ENCODE results near the gene HSD17B4.
"Not testable (repeated sequence)": the region's sequence is repeated elsewhere in the genome, so short reads cannot be mapped to it uniquely, and the experiment has no call there.

Gene HSD17B4

DNA sequence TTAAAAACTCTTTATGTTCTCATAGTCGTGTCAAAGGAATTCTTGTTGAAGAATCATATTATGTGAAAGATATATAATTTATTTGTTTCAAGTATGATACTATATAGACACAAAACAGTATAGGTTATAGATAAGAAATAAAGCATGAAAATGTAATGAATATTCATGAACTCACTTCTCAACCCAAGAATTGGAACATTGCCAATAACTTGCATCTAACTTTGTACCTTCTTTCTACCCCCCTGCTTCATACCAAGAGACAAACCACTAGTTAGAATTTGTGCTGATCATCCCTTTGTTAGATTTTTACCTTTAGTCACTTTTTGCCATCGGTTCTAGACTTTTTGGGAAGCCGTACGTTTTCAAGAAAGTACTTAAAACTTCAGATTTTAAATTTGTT, 32.6 kb downstream of the HSD17B4 start:
- no peak for DNase-seq

DNA sequence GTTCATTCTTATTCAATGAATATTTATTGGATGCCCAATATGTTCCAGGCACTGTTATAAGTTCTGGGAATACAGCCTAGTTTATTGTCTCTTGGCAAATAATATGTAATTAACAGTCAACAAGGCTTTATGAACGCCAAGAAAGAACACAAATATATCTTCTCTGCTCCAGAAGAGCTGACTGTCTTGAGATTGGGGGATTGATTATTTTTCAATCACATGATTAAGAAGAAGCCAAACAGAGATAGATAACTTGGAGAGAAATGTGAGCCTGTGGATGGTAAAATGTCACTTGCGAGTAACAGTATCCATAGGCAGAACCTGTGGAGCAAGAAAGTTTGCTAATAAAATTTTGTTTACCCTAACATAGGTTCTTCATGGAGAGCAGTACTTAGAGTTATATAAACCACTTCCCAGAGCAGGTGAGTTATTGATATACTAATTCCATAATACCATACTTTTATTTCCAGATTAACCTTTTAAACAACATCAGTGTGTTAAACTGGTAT, 49.4 kb downstream of the HSD17B4 start:
- no peak for DNase-seq

DNA sequence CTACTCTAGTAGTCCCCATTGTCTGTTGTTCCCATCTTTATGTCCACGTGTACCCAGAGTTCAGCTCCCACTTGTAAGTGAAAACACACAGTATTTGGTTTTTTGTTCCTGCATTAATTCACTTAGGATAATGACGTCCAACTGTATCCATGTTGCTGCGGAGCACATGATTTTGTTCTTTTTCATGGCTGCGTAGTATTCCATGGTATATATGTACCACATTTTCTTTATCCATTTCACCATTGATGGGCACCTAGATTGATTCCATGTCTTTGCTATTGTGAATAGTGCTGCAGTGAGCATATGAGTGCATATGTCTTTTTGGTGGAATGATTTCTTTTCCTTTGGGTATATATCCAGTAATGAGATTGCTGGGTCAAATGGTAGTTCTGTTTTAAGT, 51.6 kb downstream of the HSD17B4 start:
- not testable (repeated sequence) for DNase-seq

- no peak for DNase-seq
These were observed 60.0 kb downstream of the HSD17B4 start for GRCh38 chr5:119512277-119512676.

DNA sequence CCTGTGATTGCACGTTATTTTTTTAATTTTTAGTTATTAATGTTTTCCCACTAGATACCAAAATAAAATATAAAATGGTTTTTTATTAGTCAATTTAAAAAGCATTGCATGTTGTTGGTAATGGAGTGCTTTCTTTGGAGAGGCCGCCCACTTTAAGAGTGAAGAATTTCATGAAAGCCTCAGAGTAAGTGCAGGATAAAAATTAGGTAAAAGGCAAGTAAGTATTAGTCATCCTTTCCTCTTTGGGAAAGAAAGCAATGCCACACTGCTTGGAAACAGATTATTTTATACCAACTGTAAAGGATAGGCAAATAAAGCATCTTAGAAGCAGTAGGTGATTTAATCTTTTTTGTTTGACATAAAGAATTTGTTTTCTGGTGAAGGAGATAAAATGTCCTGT, 62.9 kb downstream of the HSD17B4 start:
- DNase-seq: no peak

- DNase-seq: not testable (repeated sequence)
These were observed 64.8 kb downstream of the HSD17B4 start for GRCh38 chr5:119517115-119517514.

DNA sequence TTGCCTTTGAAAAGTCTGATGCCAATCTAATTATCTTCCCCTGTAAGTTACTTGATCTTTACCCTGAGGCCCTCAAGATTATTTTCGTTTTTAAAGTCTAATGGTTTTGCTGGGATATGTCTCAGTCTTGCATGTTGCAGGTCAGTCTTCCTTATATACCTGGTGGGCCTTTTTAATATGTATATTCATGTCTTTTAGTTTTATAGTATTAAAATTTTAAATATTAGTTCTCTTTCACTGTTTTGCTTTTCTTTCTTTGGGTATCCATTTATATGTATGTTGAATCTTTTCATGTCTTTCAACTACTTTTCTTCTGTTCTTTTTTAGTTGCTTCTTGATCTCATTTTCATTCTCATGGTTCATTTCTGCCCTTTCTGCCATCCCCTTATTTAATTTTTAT, 68.9 kb downstream of the HSD17B4 start:
- no peak for DNase-seq

DNA sequence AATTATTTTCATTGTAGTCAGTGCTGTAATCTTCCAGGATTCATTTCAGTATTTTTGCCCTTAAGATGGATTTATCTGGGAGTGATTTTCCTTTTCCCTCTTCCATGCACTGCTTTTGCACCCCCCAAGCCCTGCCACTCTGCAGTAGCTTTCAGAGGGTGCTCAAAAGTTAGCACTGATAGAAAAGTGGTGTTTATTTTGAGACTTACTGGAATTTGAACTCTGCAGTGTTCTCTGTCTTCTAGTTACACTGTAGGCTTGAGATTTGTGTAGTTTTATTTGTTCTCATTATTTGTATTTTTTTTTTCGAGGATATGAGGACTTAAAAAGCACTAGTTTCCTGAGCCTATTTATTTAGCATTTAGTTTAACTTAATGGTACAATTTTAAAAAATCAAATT, 70.5 kb downstream of the HSD17B4 start:
- no peak for DNase-seq

DNA sequence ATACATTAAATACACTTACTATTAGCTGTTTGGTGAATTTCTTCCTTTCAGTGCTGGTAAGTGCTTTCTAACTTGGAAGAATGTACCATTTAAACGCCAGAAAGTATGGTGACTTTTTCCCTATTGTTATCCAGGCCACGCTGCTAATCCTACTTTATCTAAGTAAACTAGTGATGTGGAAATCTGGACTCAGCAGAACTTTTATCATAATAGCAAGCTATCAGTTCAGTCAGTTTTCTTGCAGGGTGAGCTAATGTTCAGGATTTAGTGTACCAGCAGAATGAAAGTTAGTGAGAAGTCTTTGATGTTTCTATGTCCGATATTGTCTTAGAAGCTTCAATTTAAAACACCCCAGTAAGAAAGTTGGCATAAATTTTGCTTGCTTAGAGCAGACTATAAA, 72.2 kb downstream of the HSD17B4 start:
- no peak for DNase-seq

GRCh38 chr5:119527351-119527750, 75.1 kb downstream of the HSD17B4 start:
- no peak for DNase-seq

GRCh38 chr5:119529811-119530210, 77.5 kb downstream of the HSD17B4 start:
- DNase-seq: no peak

GRCh38 chr5:119532637-119533036, 80.3 kb downstream of the HSD17B4 start:
- no peak for DNase-seq

DNA sequence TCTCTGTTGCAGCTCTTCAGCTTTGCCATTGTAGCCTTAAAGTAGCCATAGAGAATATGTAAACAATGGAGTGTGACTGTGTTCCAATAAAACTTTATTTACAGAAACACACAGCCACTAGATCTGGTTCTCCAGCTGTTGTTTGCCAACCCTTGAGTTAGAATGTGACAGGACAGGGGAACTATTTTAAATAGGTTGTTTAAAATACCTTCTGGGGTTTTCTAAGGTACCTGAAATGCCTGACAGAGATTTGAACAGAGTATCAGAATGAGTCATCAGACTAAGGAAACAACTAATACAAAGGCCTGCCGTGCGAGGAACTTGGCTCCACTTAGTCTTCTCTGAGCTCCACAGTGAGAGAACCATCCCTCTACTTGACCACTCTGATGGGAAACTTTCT, 85.4 kb downstream of the HSD17B4 start:
- no peak for DNase-seq

DNA sequence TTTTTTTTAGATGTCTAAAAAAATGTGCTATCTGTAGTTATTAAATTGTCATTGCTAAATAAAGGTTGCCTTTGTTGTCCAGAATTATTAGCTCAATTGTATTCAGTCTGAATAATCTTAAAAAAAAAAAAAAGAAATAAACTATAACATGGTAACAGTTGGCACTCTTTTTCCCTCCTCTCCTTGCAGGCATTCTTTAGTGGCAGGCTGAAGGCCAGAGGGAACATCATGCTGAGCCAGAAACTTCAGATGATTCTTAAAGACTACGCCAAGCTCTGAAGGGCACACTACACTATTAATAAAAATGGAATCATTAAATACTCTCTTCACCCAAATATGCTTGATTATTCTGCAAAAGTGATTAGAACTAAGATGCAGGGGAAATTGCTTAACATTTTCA, 89.4 kb downstream of the HSD17B4 start:
- DNase-seq: no peak

DNA sequence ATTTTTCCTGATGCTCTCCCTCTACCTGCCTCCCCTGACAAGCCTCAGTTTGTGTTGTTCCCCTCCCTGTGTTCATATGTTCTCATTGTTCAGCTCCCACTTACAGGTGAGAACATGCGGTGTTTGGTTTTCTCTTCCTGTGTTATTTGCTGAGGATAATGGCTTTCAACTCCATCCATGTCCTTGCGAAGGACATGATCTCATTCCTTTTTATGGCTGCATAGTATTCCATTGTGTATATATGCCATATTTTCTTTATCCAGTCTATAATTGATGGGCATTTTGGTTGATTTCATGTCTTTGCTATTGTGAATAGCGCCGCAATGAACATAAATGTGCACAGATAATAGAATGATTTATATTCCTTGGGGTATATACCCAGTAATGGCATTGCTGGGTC, 99.5 kb downstream of the HSD17B4 start:
- no peak for DNase-seq

- DNase-seq: no peak
These were observed 102.3 kb downstream of the HSD17B4 start for GRCh38 chr5:119554597-119554996.

DNA sequence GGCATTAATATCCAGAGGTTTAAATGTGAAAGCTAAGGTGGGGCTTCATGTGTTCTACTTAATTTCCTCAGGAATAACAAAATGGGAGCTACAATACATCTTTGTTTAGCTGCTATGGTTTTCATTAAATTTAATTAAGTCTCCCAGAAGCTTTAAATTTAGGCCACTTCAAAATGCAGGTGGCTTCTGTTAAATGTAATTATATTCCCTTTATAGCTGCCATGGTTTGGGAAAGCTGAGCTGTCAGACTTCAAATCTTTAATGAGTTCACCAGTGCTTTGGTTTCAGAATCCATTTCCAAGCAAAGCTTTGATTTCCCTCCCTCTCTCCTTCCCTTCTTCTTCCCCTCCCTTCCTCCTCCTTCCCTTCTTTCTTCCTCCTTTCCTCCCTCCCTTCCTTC, 118.6 kb downstream of the HSD17B4 start:
- no peak for DNase-seq

- peak; percentile 9 for DNase-seq
These were observed 126.6 kb downstream of the HSD17B4 start for GRCh38 chr5:119578937-119579336.

GRCh38 chr5:119582987-119583386, 130.7 kb downstream of the HSD17B4 start:
- DNase-seq: no peak

DNA sequence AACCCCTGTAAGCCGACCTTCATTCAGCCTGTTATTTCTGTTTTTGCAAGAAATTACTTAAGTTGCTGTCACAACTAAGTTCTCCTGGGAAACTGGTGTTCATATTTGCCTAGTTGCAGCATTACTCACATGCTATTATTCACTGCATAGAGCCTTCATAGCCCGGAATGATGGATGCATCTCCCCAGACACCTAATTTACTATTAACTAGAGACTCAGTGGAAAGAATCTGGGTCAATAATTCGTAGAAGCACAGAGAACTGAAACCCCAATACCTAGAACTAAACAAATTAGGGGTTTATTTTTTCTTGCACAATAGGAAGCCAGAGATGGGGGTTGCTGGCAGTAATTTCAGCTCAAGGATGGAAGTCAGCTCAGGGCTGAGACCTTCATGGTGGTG, 131.4 kb downstream of the HSD17B4 start:
- no peak for DNase-seq
